Fibroblast of the conjunctiva (primary cell): ENCODE results near the gene MOB1B.
A peak's percentile ranks its signal among the peaks of the same experiment; 100 is the strongest.
"Not testable (repeated sequence)": the region's sequence is repeated elsewhere in the genome, so short reads cannot be mapped to it uniquely, and the experiment has no call there.

ENCODE experiments used
- DNase-seq: peaks from one replicate; pipeline ENCODE4 v3.0.0-alpha.2; 2010; ENCODE audit warnings: low read depth

MOB1B gene

DNA sequence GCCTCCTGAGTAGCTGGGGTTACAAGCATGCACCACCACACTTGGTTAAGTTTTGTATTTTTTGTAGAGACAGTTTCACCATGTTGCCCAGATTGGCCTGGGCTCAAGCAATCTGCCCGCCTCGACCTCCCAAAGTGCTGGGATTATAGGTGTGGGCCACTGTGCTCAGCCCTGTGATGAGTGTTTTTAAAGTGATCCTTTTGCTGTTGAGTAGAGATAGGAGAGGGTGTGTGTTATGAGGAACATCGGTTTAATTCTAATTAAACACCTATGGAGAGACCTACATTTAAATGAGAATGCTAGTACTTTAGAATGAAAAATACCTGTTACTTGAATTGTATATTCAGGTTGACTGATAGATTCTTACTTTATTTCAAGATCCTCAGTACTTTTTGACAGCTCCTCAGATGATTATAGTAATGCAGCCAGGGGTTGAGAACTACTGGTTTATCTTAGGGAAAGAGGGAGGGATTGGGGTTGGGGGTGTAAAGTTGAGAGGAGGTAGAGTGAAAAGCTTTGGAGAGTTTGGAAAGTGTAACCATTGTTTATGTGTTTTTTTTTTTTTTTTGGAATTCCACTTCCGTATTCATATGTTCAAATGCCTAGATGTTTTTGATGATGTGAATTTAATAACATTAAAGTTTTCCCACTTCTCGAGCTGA, 54.5 kb downstream of the MOB1B start:
- DNase-seq = no peak

DNA sequence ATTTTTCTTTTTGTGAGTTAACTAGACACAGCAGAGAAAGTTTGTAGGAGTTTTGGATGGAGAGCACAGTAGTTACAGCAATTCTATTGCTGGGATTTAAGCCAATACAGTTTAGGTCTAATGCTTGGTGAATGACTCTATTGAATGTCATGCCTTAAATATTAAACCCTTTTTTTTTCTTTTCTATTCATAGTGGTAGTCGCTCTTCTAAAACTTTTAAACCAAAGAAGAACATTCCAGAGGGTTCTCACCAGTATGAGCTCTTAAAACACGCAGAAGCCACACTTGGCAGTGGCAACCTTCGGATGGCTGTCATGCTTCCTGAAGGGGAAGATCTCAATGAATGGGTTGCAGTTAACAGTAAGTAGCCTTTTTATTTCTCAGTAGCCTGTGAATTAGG, 56.5 kb downstream of the MOB1B start:
- peak; percentile 14 for DNase-seq

DNA sequence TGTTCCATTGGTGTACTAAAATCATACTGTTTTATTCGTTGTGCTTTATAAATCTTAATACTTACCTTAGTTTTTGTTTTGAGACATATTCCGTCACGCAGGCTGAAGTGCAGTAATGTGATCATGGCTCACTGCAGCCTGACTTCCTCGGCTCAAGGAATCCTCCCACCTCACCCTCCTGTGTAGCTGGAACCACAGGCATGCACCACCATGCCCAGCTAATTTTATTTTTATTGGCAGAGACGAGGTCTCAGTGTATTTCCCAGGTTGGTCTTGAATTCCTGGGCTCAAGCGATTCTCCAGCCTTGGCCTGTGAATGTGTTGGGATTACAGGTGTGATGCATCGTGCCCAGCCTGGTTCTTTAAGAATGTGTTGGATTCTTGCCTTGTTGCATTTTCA, 66.9 kb downstream of the MOB1B start:
- no peak for DNase-seq

DNA sequence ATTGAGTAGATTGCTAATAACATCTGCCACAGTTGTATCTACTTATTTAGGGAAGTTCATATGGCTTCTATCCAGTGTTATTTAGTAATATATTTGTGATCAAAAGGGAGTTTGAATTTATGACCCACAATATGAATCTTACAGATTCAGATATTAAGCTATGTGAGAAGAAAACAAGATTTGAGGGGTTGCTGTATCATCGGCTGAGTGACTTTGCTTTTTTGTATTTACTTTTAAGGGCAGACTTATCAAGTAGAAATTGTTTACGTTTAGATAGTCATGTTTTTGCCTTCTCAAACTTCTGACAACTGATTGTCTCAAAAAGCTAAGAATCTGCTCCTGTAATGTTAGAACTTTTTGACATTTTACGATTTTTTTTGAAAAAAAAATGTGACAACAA, 74.1 kb downstream of the MOB1B start:
- DNase-seq = no peak

DNA sequence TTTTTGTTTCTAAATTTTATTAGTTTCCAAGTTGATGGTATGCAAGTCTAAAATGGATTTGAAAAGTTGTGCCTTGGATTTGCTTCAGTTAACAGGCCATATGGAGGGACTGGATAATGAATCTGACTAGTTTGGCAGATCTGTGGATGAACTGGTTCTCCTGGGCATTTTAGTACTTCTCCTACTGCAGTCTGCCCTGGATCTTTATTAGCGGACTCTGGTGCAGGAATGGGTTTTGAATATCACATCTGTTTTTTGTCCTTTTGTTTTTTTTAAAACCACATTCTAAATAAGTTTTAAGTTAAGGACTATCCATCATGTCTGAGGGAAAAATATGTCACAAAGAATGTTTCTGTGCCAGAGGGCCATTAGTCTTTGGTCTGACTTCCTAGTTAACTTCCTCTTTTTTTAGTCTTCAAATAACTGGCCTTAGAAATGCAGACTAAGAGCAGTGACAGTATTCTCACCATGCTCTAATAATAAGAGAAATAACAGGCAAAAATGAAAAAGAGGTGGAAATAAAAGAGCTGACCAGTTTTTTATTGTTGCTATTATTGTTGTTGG, 77.4 kb downstream of the MOB1B start:
- no peak for DNase-seq

DNA sequence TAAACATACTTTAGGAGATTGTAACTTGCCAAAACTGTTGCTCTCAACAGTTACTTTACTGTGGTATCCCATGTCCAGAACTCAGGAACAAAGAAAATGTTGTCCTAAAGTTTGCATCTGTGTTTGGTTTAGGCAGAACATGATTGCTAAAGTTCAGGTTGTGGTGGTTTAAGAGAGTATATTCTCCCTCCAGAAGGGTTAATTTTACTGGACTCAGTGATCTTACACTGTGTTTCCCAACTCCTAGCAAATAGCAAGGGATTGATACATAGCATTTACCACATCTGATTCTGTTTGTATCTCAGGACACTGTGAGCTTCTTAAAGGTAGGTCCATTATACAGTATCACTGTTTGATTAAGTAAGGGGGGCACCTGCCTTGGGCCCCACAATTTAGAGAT, 78.0 kb downstream of the MOB1B start:
- DNase-seq = no peak

DNA sequence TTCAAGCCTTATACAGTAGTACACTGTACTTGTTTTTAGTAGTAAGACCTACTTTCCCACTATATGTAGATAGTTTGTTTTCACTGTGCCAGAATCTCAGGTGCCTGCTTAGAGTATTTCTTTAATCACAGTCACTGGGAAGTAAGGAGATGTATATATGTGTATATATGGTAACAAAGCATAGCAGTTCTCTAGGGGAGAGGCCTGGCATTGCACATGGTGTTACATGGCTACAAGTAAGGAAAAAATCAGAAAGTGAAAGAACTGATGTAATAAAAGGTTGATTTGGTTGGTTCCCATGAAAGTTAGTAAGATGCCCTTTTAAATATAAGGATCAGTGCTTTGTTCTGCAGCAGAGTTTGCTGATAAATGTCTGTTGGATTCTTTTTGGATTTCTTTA, 81.9 kb downstream of the MOB1B start:
- DNase-seq = no peak

DNA sequence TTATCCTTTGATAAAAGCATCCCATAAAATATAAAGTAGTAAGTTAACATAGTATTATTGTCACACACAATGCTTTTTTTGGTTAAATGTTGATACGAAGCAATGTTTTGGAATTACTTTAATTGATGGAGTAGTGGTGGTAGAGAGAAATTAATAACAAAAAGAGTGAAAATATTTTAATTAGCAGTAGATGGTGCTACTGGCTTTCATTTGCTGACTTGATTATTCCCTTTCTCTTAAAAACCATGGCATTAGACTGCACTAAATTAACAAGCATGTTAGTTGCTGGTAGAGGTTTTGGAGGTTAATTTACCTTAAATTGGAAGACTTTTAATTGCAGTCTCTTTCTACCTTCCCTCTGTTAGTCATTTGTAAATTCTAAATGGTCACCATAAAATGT, 82.4 kb downstream of the MOB1B start:
- DNase-seq = no peak

DNA sequence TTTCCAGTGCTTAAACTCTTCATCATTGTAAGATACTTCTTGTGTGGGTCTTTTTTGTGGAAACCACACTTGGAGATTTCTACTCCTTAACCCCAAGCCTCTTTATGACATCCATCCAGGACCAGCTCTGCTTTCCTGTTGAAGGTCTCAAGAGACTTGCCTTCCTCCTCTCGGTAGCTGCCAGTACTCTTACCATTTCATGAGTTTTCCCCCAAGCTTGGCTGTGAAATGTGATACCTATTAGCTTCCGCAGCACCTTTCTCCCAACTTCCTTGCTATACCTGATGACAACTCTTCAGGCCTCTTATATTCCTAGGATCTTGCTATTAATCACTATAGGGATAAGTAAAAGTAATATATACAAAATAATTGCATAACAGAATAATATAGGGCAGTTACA, 89.4 kb downstream of the MOB1B start:
- DNase-seq = no peak

DNA sequence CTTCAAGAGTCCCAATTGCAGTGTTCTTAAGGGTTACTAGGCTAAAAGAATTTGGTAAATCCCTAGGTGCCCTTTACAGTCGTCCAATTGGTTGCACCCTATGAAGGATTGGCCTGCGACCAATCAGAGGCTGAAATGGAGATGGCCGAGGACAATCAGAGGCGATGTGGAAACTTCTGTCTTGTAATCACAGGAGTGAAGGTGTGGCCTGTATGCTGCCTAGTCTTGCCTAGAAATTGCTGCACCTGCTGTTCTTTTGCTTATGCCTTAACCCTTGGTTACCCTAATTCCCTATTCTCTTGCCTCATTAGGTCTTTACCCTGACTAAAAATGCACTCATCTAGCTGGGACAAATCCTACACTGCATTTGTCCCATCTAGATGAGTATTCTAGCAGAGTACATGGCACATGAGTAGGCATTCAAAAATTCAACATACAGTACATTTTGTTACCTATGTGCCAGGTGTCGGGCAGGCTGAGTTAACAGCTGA, 90.3 kb downstream of the MOB1B start:
- DNase-seq = no peak

DNA sequence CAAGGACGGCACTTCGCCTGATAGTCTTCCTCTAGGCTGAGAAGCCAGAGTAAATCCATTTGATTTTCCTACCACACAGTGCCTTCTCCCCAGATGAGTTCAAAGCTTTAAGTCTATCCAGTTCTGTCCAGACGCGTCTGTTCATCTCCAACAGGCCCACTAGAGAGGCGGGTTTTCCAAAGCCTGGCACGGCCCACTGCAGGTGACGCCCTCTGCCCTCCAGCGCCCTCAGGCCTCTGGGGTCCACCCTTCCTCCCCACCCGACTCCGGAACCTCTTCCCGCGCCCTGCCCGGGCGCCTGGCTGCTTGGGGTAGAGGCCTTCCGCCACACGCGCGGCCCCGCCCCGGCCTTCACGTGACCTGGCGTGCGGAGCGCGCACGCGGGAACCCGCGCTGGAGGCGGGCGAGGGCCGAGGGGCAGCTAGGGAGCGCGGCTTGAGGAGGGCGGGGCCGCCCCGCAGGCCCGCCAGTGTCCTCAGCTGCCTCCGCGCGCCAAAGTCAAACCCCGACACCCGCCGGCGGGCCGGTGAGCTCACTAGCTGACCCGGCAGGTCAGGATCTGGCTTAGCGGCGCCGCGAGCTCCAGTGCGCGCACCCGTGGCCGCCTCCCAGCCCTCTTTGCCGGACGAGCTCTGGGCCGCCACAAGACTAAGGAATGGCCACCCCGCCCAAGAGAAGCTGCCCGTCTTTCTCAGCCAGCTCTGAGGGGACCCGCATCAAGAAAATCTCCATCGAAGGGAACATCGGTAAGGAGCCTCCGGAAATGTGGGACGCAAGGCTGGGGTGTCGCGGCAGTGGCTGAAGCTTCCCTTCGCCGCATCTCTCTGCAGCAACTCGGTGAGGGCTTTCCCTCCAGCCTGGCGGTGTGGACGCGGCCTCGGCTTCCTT, 91.3 kb downstream of the MOB1B start, which contains the start of gene DCK:
TSS of gene DCK (plus strand) at position 469 of the 888 bp plus-strand sequence. CDS start at position 656, 187 bp downstream.
- DNase-seq = peak; percentile 82

DNA sequence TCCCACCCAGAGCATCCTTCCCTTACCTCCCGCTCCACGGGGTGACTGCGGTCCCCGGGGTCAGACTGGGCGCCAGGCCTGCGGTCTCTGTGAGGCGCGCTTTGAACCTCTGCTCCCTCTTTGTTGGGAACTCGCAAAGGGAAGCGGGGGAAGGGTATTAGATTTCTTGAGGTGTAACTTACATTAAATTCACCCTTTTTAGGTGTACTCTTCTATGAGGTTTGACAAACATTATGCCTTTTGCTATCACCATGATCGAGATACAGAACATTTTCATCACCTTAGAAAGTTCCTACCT, 91.8 kb downstream of the MOB1B start:
- no peak for DNase-seq

DNA sequence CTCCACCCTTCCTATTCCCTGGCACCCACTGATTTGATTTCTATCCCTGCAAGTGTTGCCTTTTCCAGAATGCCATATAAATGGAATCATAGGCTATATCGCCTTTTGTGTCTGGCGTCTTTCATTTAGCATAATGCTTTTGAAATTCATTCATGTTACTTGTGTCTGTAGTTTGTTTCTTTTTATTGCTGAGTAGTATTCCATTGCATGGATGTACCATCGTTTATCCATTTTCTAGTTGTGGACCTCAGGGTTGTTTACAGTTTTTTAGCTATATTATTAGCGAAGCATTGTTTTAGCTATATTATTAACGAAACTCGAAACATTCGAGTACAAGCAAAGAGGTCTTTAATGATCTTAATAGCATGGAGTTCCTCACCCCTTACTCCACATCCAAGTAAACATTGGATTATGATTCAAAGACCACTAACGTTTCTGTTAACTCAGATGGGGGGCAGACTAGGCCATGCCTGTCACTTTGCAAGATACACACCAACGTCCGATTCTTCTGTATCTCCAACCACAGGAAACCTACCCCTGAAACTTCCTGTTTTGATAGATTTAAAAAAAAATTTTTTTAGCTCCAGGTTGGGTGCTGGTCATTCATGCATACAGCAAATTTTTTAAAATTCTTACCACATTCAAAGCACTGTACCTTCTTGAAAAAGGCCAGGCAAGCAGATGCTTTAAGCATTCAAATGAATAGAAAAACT, 92.4 kb downstream of the MOB1B start:
- no peak for DNase-seq

DNA sequence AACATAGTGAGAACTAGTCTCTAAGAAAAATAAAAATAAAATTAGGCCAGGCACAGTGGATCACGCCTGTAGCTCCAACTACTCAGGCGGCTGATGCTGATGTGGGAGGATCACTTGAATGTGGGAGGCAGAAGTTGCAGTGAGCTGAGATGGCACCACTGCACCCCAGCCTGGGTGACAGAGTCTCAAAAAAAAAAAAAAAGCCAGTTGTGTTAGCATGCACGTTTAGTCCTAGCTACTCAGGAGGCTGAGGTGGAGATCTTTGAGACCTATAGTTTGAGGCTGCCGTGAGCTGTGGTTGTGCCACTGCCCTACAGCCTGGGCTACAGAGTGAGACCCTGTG, 93.8 kb downstream of the MOB1B start:
- DNase-seq = no peak

DNA sequence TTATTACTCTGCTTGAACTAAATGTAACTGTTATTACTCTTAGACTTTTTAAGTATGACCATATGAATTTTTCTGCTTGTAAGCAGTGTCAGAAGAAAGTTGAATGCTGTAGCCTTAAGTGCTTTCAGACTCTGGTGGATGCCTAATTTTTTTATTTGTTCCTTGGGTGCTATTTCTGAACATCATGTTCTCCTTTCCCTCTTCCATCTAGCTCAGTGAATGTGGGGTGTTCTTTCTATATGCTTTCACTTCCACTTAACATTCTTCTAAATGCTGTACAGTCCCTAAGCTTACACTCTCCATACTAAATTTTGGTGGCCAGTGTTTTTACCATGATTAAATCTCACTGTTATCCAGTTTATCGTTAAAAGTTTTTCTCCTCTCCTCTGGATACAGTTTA, 94.9 kb downstream of the MOB1B start:
- no peak for DNase-seq

DNA sequence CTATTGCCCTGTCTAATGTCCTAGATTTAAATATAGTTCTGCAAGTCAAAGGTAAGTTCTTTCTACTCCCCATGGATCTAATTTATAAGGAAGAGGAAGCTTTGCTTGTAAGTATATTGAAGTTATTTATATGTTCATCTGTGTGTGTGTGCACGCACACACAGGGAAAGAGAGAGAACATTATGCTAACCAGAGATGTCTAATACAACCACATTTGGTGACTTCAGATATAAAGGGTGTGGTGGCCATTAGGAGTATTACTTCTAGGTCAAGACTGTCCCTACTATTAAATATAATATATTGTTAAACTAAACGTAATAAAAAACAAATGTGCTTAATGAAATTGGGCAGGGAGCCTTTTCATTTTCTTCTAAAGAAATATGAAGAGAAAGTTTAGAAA, 95.4 kb downstream of the MOB1B start:
- DNase-seq = no peak

DNA sequence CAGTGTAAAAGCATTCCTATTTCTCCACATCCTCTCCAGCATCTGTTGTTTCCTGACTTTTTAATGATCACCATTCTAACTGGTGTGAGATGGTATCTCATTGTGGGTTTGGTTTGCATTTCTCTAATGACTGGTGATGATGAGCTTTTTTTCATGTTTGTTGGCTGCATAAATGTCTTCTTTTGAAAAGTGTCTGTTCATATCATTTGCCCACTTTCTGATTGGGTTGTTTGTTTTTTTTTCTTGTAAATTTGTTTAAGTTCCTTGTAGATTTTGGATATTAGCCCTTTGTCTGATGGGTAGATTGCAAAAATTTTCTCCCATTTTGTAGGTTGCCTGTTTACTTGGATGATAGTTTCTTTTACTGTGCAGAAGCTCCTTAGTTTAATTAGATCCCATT, 97.5 kb downstream of the MOB1B start:
- DNase-seq = not testable (repeated sequence)

DNA sequence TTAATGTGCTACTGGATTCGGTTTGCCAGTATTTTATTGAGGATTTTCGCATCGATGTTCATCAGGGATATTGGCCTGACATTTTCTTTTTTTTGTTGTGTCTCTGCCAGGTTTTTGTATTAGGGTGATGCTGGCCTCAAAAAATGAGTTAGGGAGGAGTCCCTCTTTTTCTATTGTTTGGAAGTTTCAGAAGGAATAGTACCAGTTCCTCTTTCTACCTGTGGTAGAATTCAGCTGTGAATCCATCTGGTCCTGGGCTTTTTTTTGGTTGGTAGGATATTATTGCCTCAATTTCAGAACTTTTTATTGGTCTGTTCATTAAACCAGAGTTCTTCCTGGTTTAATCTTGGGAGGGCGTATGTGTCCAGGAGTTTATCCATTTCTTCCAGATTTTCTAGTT, 99.2 kb downstream of the MOB1B start:
- DNase-seq = not testable (repeated sequence)

DNA sequence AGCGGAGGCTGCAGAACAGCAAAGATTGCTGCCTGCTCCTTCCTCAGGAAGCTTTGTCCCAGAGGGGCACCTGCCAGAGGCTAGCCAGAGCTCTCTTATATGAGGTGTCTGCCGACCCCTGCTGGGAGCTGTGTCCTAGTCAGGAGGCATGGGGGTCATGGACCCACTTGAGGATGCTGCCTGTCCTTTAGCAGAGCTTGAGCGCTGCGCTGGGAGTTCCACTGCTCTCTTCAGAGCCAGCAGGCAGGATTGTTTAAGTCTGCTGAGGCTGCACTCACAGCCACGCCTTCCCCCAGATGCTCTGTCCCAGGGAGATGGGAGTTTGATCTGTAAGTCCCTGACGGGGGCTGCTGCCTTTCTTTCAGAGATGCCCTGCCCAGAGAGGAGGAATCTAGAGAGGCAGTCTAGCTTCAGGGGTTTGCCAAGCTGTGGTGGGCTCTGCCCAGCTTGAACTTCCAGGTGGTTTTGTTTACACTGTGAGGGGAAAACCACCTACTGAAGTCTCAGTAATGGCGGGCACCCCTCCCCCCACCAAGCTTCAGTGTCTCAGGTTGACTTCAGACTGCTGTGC, 102.2 kb downstream of the MOB1B start:
- DNase-seq = no peak

DNA sequence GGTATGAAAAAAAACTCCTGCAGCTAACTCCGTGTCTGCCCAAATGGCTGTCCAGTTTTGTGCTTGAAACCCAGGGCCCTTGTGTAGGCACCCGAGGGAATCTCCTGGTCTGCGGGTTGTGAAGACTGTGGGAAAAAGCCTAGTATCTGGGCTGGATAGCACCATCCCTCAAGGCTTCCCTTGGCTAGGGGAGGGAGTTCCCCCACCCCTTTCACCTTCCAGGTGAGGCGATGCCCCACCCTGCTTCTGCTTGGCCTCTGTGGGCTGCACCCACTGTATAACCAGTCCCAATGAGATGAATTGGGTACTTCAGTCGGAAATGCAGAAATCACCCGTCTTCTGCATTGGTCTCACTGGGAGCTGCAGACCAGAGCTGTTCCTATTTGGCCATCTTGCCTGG, 102.9 kb downstream of the MOB1B start:
- not testable (repeated sequence) for DNase-seq

DNA sequence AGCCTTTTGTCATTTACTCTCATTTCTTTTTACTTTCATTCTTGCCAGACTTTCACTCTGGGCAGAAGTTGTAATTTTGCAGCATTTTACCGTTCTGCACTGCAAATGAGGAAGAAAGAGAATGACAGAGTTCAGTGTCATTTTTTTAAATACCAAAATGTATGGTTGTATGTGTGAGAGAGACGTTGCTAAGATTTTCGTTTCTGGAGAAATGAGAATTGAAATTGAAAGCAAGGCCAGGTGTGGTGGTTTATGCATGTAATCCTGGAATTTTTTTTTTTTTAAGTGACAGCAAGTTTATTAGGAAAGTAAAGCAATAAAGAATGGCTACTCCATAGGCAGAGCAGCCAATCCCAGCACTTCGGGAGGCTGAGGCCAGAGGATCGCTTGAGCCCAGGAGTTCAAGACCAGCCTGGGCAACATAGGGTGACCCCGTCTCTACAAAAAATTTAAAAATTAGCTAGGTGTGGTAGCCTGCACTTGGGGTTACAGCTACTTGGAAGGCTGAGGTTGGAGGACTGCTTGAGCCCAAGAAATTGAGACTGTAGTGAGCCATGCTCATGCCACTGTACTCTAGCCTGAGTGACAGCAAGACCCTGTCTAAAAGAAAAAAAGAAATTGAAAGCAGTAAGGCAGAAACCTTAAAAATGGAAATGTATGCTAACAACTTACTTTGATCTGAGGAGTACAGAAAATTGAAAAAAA, 104.2 kb downstream of the MOB1B start:
- DNase-seq = no peak

DNA sequence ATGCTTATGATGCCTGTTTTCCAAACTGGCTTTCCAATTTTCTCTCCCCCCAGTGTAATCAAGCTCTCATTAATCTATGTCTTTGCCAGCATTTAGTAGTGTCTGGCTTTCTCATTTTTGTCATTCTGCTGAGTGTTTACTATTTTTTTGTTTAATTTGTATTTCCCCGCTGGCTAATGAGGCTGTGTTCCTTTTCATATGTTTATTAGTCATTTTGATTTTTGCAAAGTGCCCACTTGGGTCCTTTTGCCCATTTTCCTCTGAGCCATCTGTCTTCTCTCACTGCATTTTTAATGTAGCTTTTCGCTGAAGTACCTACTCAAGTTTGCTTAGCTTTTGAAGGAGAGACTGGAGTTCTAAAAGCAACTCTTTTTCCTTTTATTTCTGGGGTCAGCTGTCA, 106.0 kb downstream of the MOB1B start:
- no peak for DNase-seq
